Vagina (tissue), 2 donors: Measurements from ENCODE around the gene HOOK2.

ENCODE experiments used
- POLR2A ChIP-seq, 2 donors: fragments of 450-650 bp; IDR thresholded peaks; one replicate each; pipeline ENCODE4 v1.6.1; 2017; ENCODE audit warnings: antibody characterized with exemption in 2 of 2, mild to moderate bottlenecking in 2 of 2, moderate library complexity in 2 of 2
- TF ChIP-seq, protein P1 (sequence below), 3 experiments: fragments of 450-650 bp in 2 of 3; fragments of 200-600 bp in 1 of 3; sonication (generic) in 1 of 3; IDR thresholded peaks; one replicate each; pipeline ENCODE4 v1.5.1; 2017 to 2019; ENCODE audit warnings: antibody characterized with exemption in 3 of 3, mild to moderate bottlenecking in 2 of 3, moderate library complexity in 2 of 3

DNA sequence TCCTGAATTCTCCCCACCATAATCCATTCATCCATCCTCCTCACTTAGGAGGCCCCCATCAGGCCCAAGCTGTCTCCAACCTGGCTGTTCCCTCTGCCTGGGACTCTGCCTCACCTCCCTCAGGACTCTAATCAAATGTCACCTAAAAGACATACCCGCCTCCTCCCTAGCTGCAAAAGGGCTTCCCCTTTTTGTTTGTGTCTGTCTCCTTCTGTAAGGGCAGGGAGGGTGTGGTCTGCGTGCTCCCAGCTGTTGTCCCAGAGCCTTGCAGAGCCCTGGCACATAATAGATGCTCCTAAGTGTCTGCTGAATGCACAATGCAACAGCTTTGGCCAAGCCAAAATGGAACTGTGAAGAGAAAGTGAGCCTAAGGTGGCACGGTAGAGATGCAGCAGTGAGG is 45.3 kb downstream of the HOOK2 start:
- TF ChIP-seq, protein P1, sequence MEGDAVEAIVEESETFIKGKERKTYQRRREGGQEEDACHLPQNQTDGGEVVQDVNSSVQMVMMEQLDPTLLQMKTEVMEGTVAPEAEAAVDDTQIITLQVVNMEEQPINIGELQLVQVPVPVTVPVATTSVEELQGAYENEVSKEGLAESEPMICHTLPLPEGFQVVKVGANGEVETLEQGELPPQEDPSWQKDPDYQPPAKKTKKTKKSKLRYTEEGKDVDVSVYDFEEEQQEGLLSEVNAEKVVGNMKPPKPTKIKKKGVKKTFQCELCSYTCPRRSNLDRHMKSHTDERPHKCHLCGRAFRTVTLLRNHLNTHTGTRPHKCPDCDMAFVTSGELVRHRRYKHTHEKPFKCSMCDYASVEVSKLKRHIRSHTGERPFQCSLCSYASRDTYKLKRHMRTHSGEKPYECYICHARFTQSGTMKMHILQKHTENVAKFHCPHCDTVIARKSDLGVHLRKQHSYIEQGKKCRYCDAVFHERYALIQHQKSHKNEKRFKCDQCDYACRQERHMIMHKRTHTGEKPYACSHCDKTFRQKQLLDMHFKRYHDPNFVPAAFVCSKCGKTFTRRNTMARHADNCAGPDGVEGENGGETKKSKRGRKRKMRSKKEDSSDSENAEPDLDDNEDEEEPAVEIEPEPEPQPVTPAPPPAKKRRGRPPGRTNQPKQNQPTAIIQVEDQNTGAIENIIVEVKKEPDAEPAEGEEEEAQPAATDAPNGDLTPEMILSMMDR (IDR thresholded peaks at IDR 0.05) = no peak
- TF ChIP-seq POLR2A (IDR thresholded peaks at IDR 0.05) = no peak
